CD4-positive, alpha-beta T cell (primary cell): ENCODE results near the gene NRF1. TPM values are rescaled to one million over a fixed set of nuclear protein-coding genes. Genes with fewer than 3 reads are reported as not detected.

Experiments
- ATAC-seq: fragments of 200-7000 bp; cut with Tn5 transposase; one replicate; pipeline ENCODE4 v1.10.0; 2022; ENCODE audit warnings: mild to moderate bottlenecking; ENCODE audit not compliant: poor library complexity
- CTCF ChIA-PET: fragments of 350-600 bp; sonication (Branson Sonifier 250); formaldehyde crosslinking; loops from one replicate; lab custom pipeline; 2021; ENCODE audit warnings: antibody characterized with exemption, inconsistent platforms; lab: Charles Lee
- POLR2A ChIA-PET: fragments of 350-600 bp; sonication (Branson Sonifier 250); formaldehyde crosslinking; loops from one replicate; lab custom pipeline; 2021; ENCODE audit warnings: antibody characterized with exemption, inconsistent platforms; lab: Charles Lee
- DNase-seq, 14 experiments: peaks; one replicate each; pipeline ENCODE4 v3.0.0-alpha.2; 2013 to 2020; ENCODE audit warnings: mixed read lengths in 2 of 14
- H3K27ac ChIP-seq, 2 donors: one replicate each; pipeline versions ENCODE4 v1.5.1 to v1.7.0; 2013; ENCODE audit warnings: low read length in 2 of 2, low read depth in 1 of 2, mild to moderate bottlenecking in 1 of 2
- H3K27me3 ChIP-seq, 2 experiments: 1 replicate in 1 of 2; 2 replicates in 1 of 2; pipeline versions ENCODE4 v1.6.1 to v1.7.0; 2013; ENCODE audit warnings: low read length in 2 of 2, control low read depth in 1 of 2, mild to moderate bottlenecking in 1 of 2, moderate library complexity in 1 of 2; ENCODE audit not compliant: insufficient read depth in 2 of 2, control insufficient read depth in 1 of 2
- H3K36me3 ChIP-seq: one replicate; pipeline ENCODE4 v1.6.1; 2013; ENCODE audit warnings: low read length, control low read depth; ENCODE audit not compliant: insufficient read depth
- H3K4me1 ChIP-seq: one replicate; pipeline ENCODE4 v1.6.1; 2013; ENCODE audit warnings: low read length, control low read depth; ENCODE audit not compliant: insufficient read depth
- H3K4me3 ChIP-seq: one replicate; pipeline ENCODE4 v1.5.1; 2013; ENCODE audit warnings: mild to moderate bottlenecking, low read length, moderate library complexity
- H3K9me3 ChIP-seq, 2 experiments: 1 replicate in 1 of 2; 2 replicates in 1 of 2; pipeline versions ENCODE4 v1.6.1 to v1.7.0; 2013; ENCODE audit warnings: low read length in 2 of 2, mild to moderate bottlenecking in 2 of 2, control low read depth in 1 of 2, moderate library complexity in 1 of 2; ENCODE audit not compliant: control insufficient read depth in 1 of 2, insufficient read depth in 1 of 2
- H3K27ac Mint-ChIP-seq: one replicate; pipeline ENCODE4 v1.8.0; 2020; ENCODE audit warnings: mixed read lengths
- H3K27me3 Mint-ChIP-seq: one replicate; pipeline ENCODE4 v1.8.0; 2021; ENCODE audit warnings: mixed read lengths
- H3K36me3 Mint-ChIP-seq: one replicate; pipeline ENCODE4 v1.8.0; 2021; ENCODE audit warnings: low read depth, mixed read lengths
- H3K4me1 Mint-ChIP-seq: one replicate; pipeline ENCODE4 v1.8.0; 2021; ENCODE audit warnings: low read depth, mixed read lengths
- H3K4me3 Mint-ChIP-seq: one replicate; pipeline ENCODE4 v1.8.0; 2020; ENCODE audit warnings: mild to moderate bottlenecking, mixed read lengths
- H3K9me3 Mint-ChIP-seq: one replicate; pipeline ENCODE4 v1.8.0; 2020; ENCODE audit warnings: mixed read lengths
- CTCF ChIP-seq: fragments of 200-600 bp; IDR thresholded peaks from one replicate; pipeline ENCODE4 v1.8.0; 2022; ENCODE audit warnings: antibody characterized with exemption, mild to moderate bottlenecking
- intact Hi-C, 2 experiments: fragments of 100-400 bp; cut with DNase I in 1 of 2; cut with micrococcal nuclease in 1 of 2; formaldehyde crosslinking; loops; one replicate each; pipeline versions ENCODE4 v1.15.1 to v1.9.0; 2023 to 2025; cut with DNase I, micrococcal nuclease
- total RNA-seq, 174 experiments: library from RNA in 2 of 174; stranded (reverse) in 2 of 174; gene quantifications; one replicate each; pipeline ENCODE4 v1.2.3 and lab custom pipeline; 2021 to 2026

NRF1 gene
- total RNA-seq, 2 experiments from 2014 or later: 35.4 to 36.1 TPM

GRCh38 chr7:129616530-129616929 is 5.0 kb downstream of the NRF1 start:
- Mint-ChIP-seq H3K4me1 (peaks cover 86% of the 10 kb centered on the region), H3K9me3 (no peaks in the 10 kb centered on the region), H3K27ac (no peak overlapping the region), H3K27me3 (no peaks in the 10 kb centered on the region), H3K4me3 (peak overlapping the region; percentile 43), H3K36me3 (peaks cover 9% of the 10 kb centered on the region)
- CTCF ChIA-PET: no interaction called here
- DNase-seq (no peak), ATAC-seq (no peak)
- H3K9me3 ChIP-seq: no peaks in the 10 kb centered on the region
- H3K27me3 ChIP-seq: no peaks in the 10 kb centered on the region
- POLR2A ChIA-PET: no interaction called here
- peaks cover 41% of the 10 kb centered on the region for H3K4me1 ChIP-seq
- H3K4me3 ChIP-seq: no peak overlapping the region
- intact Hi-C loops: loop anchor here in 1 of 2 experiments (10.0 kb wide), 2 partner anchors 588 to 818 kb away; partner anchors contain the start of genes SSMEM1 and TMEM209
- no peak overlapping the region for H3K27ac ChIP-seq
- no peak for TF ChIP-seq CTCF
- no peaks in the 10 kb centered on the region for H3K36me3 ChIP-seq

GRCh38 chr7:129617178-129617577 is 5.7 kb downstream of the NRF1 start:
- Mint-ChIP-seq H3K4me3 (no peak overlapping the region), H3K4me1 (peaks cover 87% of the 10 kb centered on the region), H3K36me3 (peaks cover 9% of the 10 kb centered on the region), H3K27ac (no peak overlapping the region), H3K27me3 (no peaks in the 10 kb centered on the region), H3K9me3 (no peaks in the 10 kb centered on the region)
- intact Hi-C loops: loop anchor here in 1 of 2 experiments (10.0 kb wide), 2 partner anchors 588 to 818 kb away; partner anchors contain the start of genes SSMEM1 and TMEM209
- no peak for TF ChIP-seq CTCF
- no peak overlapping the region for H3K27ac ChIP-seq
- DNase-seq: no peak
- H3K9me3 ChIP-seq: no peaks in the 10 kb centered on the region
- POLR2A ChIA-PET: no interaction called here
- CTCF ChIA-PET: no interaction called here
- H3K4me3 ChIP-seq: no peak overlapping the region
- H3K4me1 ChIP-seq: peaks cover 41% of the 10 kb centered on the region
- no peaks in the 10 kb centered on the region for H3K27me3 ChIP-seq
- no peaks in the 10 kb centered on the region for H3K36me3 ChIP-seq
- no peak for ATAC-seq

DNA sequence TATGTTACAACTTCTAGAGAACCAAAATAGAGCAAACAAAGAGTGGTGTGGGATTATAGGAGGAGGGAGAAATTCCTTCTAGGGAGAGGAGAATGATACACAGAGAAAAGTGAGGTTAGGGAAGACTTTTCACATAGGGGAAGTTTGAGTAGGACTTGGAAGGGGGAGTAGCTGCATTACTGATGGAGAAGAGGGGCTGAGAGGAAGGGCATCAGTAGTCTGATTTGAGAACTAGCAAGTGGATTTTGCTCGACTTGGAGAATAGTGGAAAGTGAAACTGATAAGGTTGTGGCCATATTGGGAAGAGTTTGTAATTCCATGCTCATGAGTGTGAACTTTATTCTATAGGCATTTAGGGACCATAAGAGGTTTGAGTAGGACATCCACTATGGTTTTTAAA is 6.1 kb downstream of the NRF1 start:
- intact Hi-C loops: loop anchor here in 1 of 2 experiments (10.0 kb wide), 2 partner anchors 587 to 817 kb away; partner anchors contain the start of genes SSMEM1 and TMEM209
- peaks cover 6% of the 10 kb centered on the region for H3K36me3 Mint-ChIP-seq
- H3K27ac Mint-ChIP-seq: no peak overlapping the region
- ATAC-seq: no peak
- no peak for DNase-seq
- H3K4me3 Mint-ChIP-seq: no peak overlapping the region
- POLR2A ChIA-PET: no interaction called here
- H3K27me3 Mint-ChIP-seq: no peaks in the 10 kb centered on the region
- no peaks in the 10 kb centered on the region for H3K9me3 Mint-ChIP-seq
- no peak overlapping the region for H3K27ac ChIP-seq
- H3K36me3 ChIP-seq: no peaks in the 10 kb centered on the region
- H3K4me1 Mint-ChIP-seq: peaks cover 84% of the 10 kb centered on the region
- no peaks in the 10 kb centered on the region for H3K27me3 ChIP-seq
- no peaks in the 10 kb centered on the region for H3K9me3 ChIP-seq
- H3K4me1 ChIP-seq: peaks cover 40% of the 10 kb centered on the region
- H3K4me3 ChIP-seq: no peak overlapping the region
- CTCF ChIA-PET: interaction anchor here (1.6 kb wide), 1 partner anchor 18 kb away, joined by 4 read pairs; no protein-coding TSS in a partner anchor
- no peak for TF ChIP-seq CTCF
